K562 (cell line): ENCODE data around the gene FOCAD. TPM values are rescaled to one million over a fixed set of nuclear protein-coding genes. Genes with fewer than 3 reads are reported as not detected.

ENCODE experiments used
- ATAC-seq: fragments of 200-7000 bp; cut with Tn5 transposase; 3 replicates; pipeline ENCODE4 v1.9.1; 2020; ENCODE audit warnings: moderate library complexity
- BruUV-seq: library from RNA; stranded (reverse); fragments of 400-500 nt; replicated peaks from 2 replicates; lab custom pipeline; 2021; lab: Mats Ljungman, UMichigan
- CTCF ChIA-PET: fragments of 300-600 bp; formaldehyde crosslinking; extraction: SDS; loops from one replicate; lab custom pipeline; 2021; ENCODE audit warnings: low intra/inter-chr PET ratio; lab: Yijun Ruan, JAX
- POLR2A ChIA-PET: fragments of 300-600, 350-650 bp; sonication (Branson Sonifier 250); formaldehyde crosslinking; extraction: SDS; loops from one replicate; lab custom pipeline; 2021; ENCODE audit warnings: antibody characterized with exemption, inconsistent platforms; lab: Yijun Ruan, JAX
- DNase-seq, 4 experiments: peaks; one replicate each; pipeline versions ENCODE4 v3.0.0 to v3.0.0-alpha.2; 2011 to 2018; ENCODE audit warnings: low spot score in 3 of 4, mixed read lengths in 3 of 4; ENCODE audit errors: extremely low read depth in 1 of 4
- FAIRE-seq: peaks from 2 replicates; lab custom pipeline; 2011; peaks lifted over from hg19 to GRCh38; lab: Jason Lieb, UNC
- H2AFZ ChIP-seq: 2 replicates; pipeline ENCODE4 v1.6.0; 2011; ENCODE audit warnings: low read depth, low read length, control low read depth, inconsistent platforms
- H3K27ac ChIP-seq: fragments of 200-600 bp; 3 replicates; pipeline ENCODE4 v1.8.0; 2011; ENCODE audit warnings: low read depth, mild to moderate bottlenecking, control low read depth, inconsistent platforms, low read length, moderate library complexity, mixed read lengths; ENCODE audit errors: extremely low read depth
- H3K27me3 ChIP-seq, 2 experiments: fragments of 300-600 bp in 1 of 2; 2 replicates in 1 of 2; 3 replicates in 1 of 2; pipeline versions ENCODE4 v1.6.0 to v1.8.0; 2011; ENCODE audit warnings: inconsistent platforms in 2 of 2, low read length in 2 of 2, mild to moderate bottlenecking in 1 of 2, mixed read lengths in 1 of 2, moderate library complexity in 1 of 2; ENCODE audit not compliant: control insufficient read depth in 2 of 2, insufficient read depth in 2 of 2
- H3K36me3 ChIP-seq: fragments of 300-600 bp; 3 replicates; pipeline ENCODE4 v1.8.0; 2011; ENCODE audit warnings: mild to moderate bottlenecking, low read length, inconsistent platforms; ENCODE audit not compliant: control insufficient read depth, insufficient read depth
- H3K4me1 ChIP-seq, 2 experiments: fragments of 200-600 bp in 1 of 2; replicated peaks in 1 of 2; 2 replicates in 1 of 2; 3 replicates in 1 of 2; pipeline versions ENCODE4 v1.5.1 to v1.8.0; 2011; ENCODE audit warnings: inconsistent platforms in 2 of 2, low read length in 2 of 2, mild to moderate bottlenecking in 1 of 2, mixed read lengths in 1 of 2, moderate library complexity in 1 of 2; ENCODE audit not compliant: control insufficient read depth in 2 of 2, insufficient read depth in 2 of 2
- H3K4me2 ChIP-seq: 2 replicates; pipeline ENCODE4 v1.6.1; 2011; ENCODE audit warnings: low read length, control low read depth, inconsistent platforms, mixed read lengths; ENCODE audit not compliant: insufficient read depth
- H3K4me3 ChIP-seq: fragments of 200-600 bp; sonication (generic), shearing (Covaris generic); 2 replicates; pipeline ENCODE4 v1.5.1; 2016; ENCODE audit warnings: control low read depth, inconsistent platforms
- H3K79me2 ChIP-seq: fragments of 200-600 bp; 3 replicates; pipeline ENCODE4 v1.8.0; 2011; ENCODE audit warnings: low read length, inconsistent platforms; ENCODE audit not compliant: control insufficient read depth, insufficient read depth
- H3K9ac ChIP-seq, 2 experiments: 2 replicates each; pipeline versions ENCODE4 v1.6.0 to v1.6.1; 2011; ENCODE audit warnings: low read depth in 2 of 2, low read length in 2 of 2, control low read depth in 1 of 2, inconsistent platforms in 1 of 2, mild to moderate bottlenecking in 1 of 2, mixed read lengths in 1 of 2; ENCODE audit not compliant: insufficient read depth in 1 of 2
- H3K9me1 ChIP-seq: one replicate; pipeline ENCODE4 v1.6.0; 2011; ENCODE audit warnings: inconsistent platforms, mild to moderate bottlenecking, low read length, moderate library complexity; ENCODE audit not compliant: control insufficient read depth, insufficient read depth
- H3K9me3 ChIP-seq: replicated peaks from 2 replicates; pipeline ENCODE4 v1.5.1; 2011; ENCODE audit warnings: low read depth, low read length, inconsistent platforms; ENCODE audit not compliant: control insufficient read depth, insufficient read depth
- H4K20me1 ChIP-seq: replicated peaks from 2 replicates; pipeline ENCODE4 v1.6.1; 2011; ENCODE audit warnings: low read length, inconsistent platforms, mixed read lengths; ENCODE audit not compliant: control insufficient read depth, insufficient read depth
- BCOR ChIP-seq: fragments of 450-650 bp; IDR thresholded peaks from 2 replicates; pipeline ENCODE4 v1.6.1; 2016
- CREBBP ChIP-seq: IDR thresholded peaks from one replicate; pipeline ENCODE4 v1.6.1; 2012; ENCODE audit warnings: low read depth, mild to moderate bottlenecking, control low read depth, inconsistent platforms, low read length
- DDX20 ChIP-seq: fragments of 450-650 bp; IDR thresholded peaks from 2 replicates; pipeline ENCODE4 v1.6.1; 2016; ENCODE audit warnings: missing genetic modification characterization, low read depth, mild to moderate bottlenecking, missing compliant biosample characterization, moderate library complexity
- DMBX1 ChIP-seq: fragments of 250-450 bp; sonication (Bioruptor Pico); IDR thresholded peaks from 2 replicates; pipeline ENCODE4 v1.8.0; 2022; ENCODE audit warnings: inconsistent platforms, mild to moderate bottlenecking, moderate library complexity, borderline replicate concordance
- PHB ChIP-seq: fragments of 250-450 bp; sonication (Bioruptor Pico); IDR thresholded peaks from 2 replicates; pipeline ENCODE4 v1.5.0; 2021
- U2AF2 ChIP-seq: fragments of 200-400 bp; formaldehyde crosslinking; optimal IDR thresholded peaks from 2 replicates; pipeline ENCODE3; 2017; ENCODE audit warnings: low read depth, mild to moderate bottlenecking, low read length
- ZNF133 ChIP-seq: fragments of 250-450 bp; sonication (Bioruptor Pico); IDR thresholded peaks from 2 replicates; pipeline ENCODE4 v1.4.0; 2020; ENCODE audit warnings: mild to moderate bottlenecking
- ZNF398 ChIP-seq: fragments of 250-450 bp; sonication (Bioruptor Pico); IDR thresholded peaks from 2 replicates; pipeline ENCODE4 v1.8.0; 2021; ENCODE audit warnings: moderate library complexity, mild to moderate bottlenecking, inconsistent platforms
- ZNF445 ChIP-seq: fragments of 250-450 bp; sonication (Bioruptor Pico); IDR thresholded peaks from 2 replicates; pipeline ENCODE4 v1.4.0; 2020; ENCODE audit warnings: low read depth, mild to moderate bottlenecking, moderate library complexity
- ZNF764 ChIP-seq: fragments of 250-450 bp; sonication (Bioruptor Pico); IDR thresholded peaks from 2 replicates; pipeline ENCODE4 v1.4.0; 2020; ENCODE audit warnings: low read depth, mild to moderate bottlenecking, moderate library complexity
- WGBS: fragments of 100-300 bp; shearing (Covaris generic); methylation state at CpG from one replicate; pipeline ENCODE4 v1.1.6; 2016; ENCODE audit warnings: low coverage, mixed read lengths; ENCODE audit not compliant: insufficient coverage; ENCODE audit errors: missing lambda C conversion rate; 5-methylcytosine and 5-hydroxymethylcytosine counted together
- in situ Hi-C: fragments of 300-500 bp; cut with MboI; formaldehyde crosslinking; loops from 4 replicates; pipeline ENCODE4 v1.15.0; 2018; ENCODE audit warnings: inconsistent platforms, mixed read lengths
- intact Hi-C: fragments of 100-400 bp; cut with micrococcal nuclease; formaldehyde crosslinking; loops from 2 replicates; pipeline ENCODE4 v1.14.2; 2022
- polyA plus RNA-seq, 8 experiments: library from polyadenylated mRNA; depleted of rRNA in 4 of 8; stranded (reverse) in 5 of 8; unstranded in 3 of 8; fragments of >200 nt; fragmentation: Nextera tagmentation in 2 of 8; fragmentation: Illumina TruSeq in 1 of 8; extraction: Ambion mirVana in 2 of 8; extraction: Trizol in 1 of 8; gene quantifications; 2 replicates each; pipeline versions ENCODE4 v1.2.1 to v1.2.3, GENCODE V29; 2011 to 2014; ENCODE audit warnings: inconsistent platforms in 1 of 8, missing spikeins in 1 of 8
- total RNA-seq, 7 experiments: library from RNA; depleted of rRNA in 6 of 7; stranded (reverse); fragments of >200 nt in 6 of 7; fragmentation: Illumina TruSeq in 2 of 7; extraction: Trizol in 2 of 7; gene quantifications; 2 replicates each; pipeline versions ENCODE4 v1.2.1 to v1.2.3, GENCODE V29; 2011 to 2021; ENCODE audit warnings: low replicate concordance in 1 of 7
- TF ChIP-seq, protein P1 (sequence below): fragments of 250-450 bp; sonication (Bioruptor Pico); IDR thresholded peaks from 2 replicates; pipeline ENCODE4 v1.8.0; 2021; ENCODE audit warnings: mild to moderate bottlenecking, moderate library complexity

The FOCAD gene
- total and polyA plus RNA-seq, 9 of the 15 experiments (the other 6 are each of a cell fraction or from before 2014, with no cell fraction given), result 0.13 to 2.4 (median 1.6) TPM

DNA sequence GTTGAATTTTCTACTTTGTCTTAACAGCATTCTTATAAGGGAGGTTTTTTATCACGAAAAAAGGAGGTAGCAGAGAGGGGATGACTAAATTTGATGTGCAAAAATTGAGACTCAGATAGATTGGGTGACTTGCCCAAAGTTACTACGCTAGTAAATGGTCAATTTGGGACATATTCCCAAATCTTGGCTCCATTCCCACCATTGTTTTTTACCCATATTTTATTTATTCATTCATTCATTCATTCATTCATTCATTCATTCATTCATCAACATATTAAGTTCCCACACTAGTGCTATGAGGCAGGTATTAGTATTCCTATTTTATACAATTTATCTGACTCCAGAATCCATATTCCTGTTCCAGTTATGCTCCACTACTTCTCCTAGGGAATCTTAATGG is 261.8 kb downstream of the FOCAD start:
- intact Hi-C loops (no loop called here), in situ Hi-C loops (no loop called here)
- Histone ChIP-seq H3K9me1 (no peaks in the 10 kb centered on the region), H3K36me3 (no peaks in the 10 kb centered on the region), H3K4me3 (no peak overlapping the region), H3K4me1 (no peaks in the 10 kb centered on the region), H3K9me3 (no peaks in the 10 kb centered on the region), H2AFZ (no peak overlapping the region), H3K4me2 (no peak overlapping the region), H4K20me1 (no peaks in the 10 kb centered on the region), H3K27ac (no peak overlapping the region), H3K79me2 (no peaks in the 10 kb centered on the region), H3K9ac (no peak overlapping the region), H3K27me3 (no peaks in the 10 kb centered on the region)
- no TSS peak for BruUV-seq
- ChIA-PET CTCF (no interaction called here), POLR2A (no interaction called here)
- WGBS, result no CpG with 5 or more reads among the region's 2 CpGs
- TF ChIP-seq ZNF133 (CRISPR knock-in tag) (no peak), DDX20 (tag) (no peak)
- ATAC-seq (no peak), DNase-seq (no peak), FAIRE-seq (no peak)

DNA sequence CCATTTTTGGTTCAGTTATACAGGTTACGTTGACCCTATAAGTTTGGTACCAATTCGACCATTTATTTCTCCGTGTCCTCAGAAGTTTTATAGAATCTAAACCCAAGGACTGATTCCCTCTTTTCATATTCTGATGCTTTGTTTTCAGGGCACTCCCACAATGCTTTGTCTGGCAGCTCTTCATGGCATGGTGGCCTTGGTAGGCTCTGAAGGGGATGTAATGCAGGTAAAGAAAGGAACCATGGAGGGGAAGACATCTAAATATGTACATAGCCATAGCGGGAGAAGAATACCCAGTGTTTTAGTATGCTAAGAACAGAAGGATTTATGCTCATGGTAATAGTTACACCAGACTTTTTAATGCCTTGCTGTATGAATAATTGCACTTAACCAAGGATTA is 264.6 kb downstream of the FOCAD start:
- no peak for ATAC-seq
- TF ChIP-seq ZNF398 (CRISPR knock-in tag) (no peak), BCOR (no peak), ZNF445 (CRISPR knock-in tag) (no peak), CREBBP (no peak), PHB (CRISPR knock-in tag) (no peak), U2AF2 (no peak), ZNF764 (CRISPR knock-in tag) (no peak), DMBX1 (CRISPR knock-in tag) (no peak)
- TF ChIP-seq, protein P1, sequence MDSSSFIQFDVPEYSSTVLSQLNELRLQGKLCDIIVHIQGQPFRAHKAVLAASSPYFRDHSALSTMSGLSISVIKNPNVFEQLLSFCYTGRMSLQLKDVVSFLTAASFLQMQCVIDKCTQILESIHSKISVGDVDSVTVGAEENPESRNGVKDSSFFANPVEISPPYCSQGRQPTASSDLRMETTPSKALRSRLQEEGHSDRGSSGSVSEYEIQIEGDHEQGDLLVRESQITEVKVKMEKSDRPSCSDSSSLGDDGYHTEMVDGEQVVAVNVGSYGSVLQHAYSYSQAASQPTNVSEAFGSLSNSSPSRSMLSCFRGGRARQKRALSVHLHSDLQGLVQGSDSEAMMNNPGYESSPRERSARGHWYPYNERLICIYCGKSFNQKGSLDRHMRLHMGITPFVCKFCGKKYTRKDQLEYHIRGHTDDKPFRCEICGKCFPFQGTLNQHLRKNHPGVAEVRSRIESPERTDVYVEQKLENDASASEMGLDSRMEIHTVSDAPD, result no peak
- Histone ChIP-seq H3K36me3 (no peaks in the 10 kb centered on the region), H2AFZ (no peak overlapping the region), H3K9ac (no peak overlapping the region), H3K9me3 (no peaks in the 10 kb centered on the region), H3K4me1 (no peaks in the 10 kb centered on the region), H3K27me3 (no peaks in the 10 kb centered on the region), H3K79me2 (no peaks in the 10 kb centered on the region), H3K9me1 (no peaks in the 10 kb centered on the region), H3K4me3 (no peak overlapping the region), H3K4me2 (no peak overlapping the region), H4K20me1 (no peaks in the 10 kb centered on the region), H3K27ac (no peak overlapping the region)
- ChIA-PET CTCF (no interaction called here), POLR2A (no interaction called here)
- no CpG with 5 or more reads among the region's 4 CpGs for WGBS
- no peak for FAIRE-seq
- intact Hi-C loops, result no loop called here
- no peak for DNase-seq
- in situ Hi-C loops, result no loop called here
- no TSS peak for BruUV-seq
